Fibroblast of villous mesenchyme (primary cell): ENCODE data around the gene NUP205. TPM values are rescaled to one million over a fixed set of nuclear protein-coding genes. Genes with fewer than 3 reads are reported as not detected.

Experiments
- DNase-seq: peaks from one replicate; pipeline ENCODE4 v3.0.0-alpha.2; 2010; ENCODE audit warnings: low read depth
- H3K4me3 ChIP-seq: 2 replicates; pipeline ENCODE4 v1.5.1; 2011; ENCODE audit warnings: low read depth, mild to moderate bottlenecking, low read length
- total RNA-seq: library from RNA; depleted of rRNA; stranded (reverse); fragments of >200 nt; gene quantifications from 2 replicates; pipeline ENCODE4 v1.2.3, GENCODE V29; 2012
- TF ChIP-seq, protein P1 (sequence below): IDR thresholded peaks from 2 replicates; pipeline ENCODE4 v1.5.1; 2012; ENCODE audit warnings: low read depth, mild to moderate bottlenecking, low read length; ENCODE audit not compliant: insufficient read depth

NUP205 gene
- total RNA-seq, 1 donor: 75.6 TPM

DNA sequence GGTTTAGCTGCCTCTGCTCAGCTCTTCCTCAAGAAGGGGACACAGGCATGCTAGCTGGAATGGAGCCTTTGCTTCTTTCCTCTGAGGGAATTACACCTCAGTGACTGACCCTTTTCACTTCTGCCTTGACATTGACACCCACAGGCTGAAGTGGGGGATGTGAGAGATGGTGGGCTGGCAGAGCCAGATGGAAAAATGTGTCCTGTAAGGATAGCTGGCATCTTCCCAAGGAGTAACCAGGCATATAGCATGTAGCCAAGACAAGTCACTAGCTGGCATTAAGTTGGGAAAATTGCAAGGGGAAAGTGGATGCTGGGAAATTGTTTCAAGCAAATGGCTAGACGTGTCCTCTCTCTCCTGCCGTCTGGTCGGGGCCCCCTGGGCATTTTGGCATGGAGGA, 124.5 kb downstream of the NUP205 start:
- TF ChIP-seq, protein P1, sequence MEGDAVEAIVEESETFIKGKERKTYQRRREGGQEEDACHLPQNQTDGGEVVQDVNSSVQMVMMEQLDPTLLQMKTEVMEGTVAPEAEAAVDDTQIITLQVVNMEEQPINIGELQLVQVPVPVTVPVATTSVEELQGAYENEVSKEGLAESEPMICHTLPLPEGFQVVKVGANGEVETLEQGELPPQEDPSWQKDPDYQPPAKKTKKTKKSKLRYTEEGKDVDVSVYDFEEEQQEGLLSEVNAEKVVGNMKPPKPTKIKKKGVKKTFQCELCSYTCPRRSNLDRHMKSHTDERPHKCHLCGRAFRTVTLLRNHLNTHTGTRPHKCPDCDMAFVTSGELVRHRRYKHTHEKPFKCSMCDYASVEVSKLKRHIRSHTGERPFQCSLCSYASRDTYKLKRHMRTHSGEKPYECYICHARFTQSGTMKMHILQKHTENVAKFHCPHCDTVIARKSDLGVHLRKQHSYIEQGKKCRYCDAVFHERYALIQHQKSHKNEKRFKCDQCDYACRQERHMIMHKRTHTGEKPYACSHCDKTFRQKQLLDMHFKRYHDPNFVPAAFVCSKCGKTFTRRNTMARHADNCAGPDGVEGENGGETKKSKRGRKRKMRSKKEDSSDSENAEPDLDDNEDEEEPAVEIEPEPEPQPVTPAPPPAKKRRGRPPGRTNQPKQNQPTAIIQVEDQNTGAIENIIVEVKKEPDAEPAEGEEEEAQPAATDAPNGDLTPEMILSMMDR: no peak
- no peak overlapping the region for H3K4me3 ChIP-seq
- no peak for DNase-seq

DNA sequence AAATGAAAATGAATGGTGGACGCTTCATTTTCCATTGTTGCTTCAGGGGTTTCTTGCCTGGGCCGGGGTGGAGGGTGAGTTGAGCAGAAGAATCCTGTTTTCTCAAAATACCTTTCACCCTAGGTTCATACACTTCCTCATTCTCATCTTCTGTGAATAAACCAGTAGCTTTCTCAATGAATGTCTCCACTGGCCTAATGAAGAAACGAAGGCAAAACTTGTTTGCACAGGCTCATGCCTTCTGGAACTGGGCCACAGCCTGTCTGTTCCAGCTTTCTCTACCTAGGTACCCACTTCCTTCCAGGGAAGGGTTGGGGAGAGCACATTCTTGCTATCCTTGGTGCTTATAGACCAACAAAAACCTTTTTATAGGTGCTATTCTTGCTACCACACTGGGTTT, 125.9 kb downstream of the NUP205 start:
- no peak for DNase-seq
- TF ChIP-seq, protein P1: no peak
- H3K4me3 ChIP-seq: no peak overlapping the region

- DNase-seq: peak; percentile 29
- TF ChIP-seq, protein P1: no peak
- H3K4me3 ChIP-seq: no peak overlapping the region
Measured at GRCh38 chr7:135684136-135684535, 126.4 kb downstream of the NUP205 start.

- DNase-seq: no peak
- H3K4me3 ChIP-seq: no peak overlapping the region
- TF ChIP-seq, protein P1: no peak
Measured at GRCh38 chr7:135684699-135685098, 127.0 kb downstream of the NUP205 start.

GRCh38 chr7:135685306-135686084, 127.8 kb downstream of the NUP205 start:
- no peak for DNase-seq
- TF ChIP-seq, protein P1: no peak
- H3K4me3 ChIP-seq: no peak overlapping the region

- TF ChIP-seq, protein P1: no peak
- no peak overlapping the region for H3K4me3 ChIP-seq
- DNase-seq: no peak
Measured at GRCh38 chr7:135687466-135687865, 129.7 kb downstream of the NUP205 start.

- H3K4me3 ChIP-seq: no peak overlapping the region
- TF ChIP-seq, protein P1: no peak
- DNase-seq: no peak
Measured at GRCh38 chr7:135690566-135690965, 132.8 kb downstream of the NUP205 start.
